ENCODE measurements around the gene MUC6.

The MUC6 gene

GRCh38 chr11:995752-996420, 40.6 kb downstream of the MUC6 start:
- H3K36me3 ChIP-seq (ENCODE audit: control insufficient read depth, insufficient read depth, low read length), result peaks cover 5% of the 10 kb centered on the region
- 84% methylated on average over 22 of the region's 22 CpGs for WGBS, 2 experiments
- no peaks in the 10 kb centered on the region for H3K27me3 ChIP-seq (ENCODE audit: control insufficient read depth, insufficient read depth, low read length, poor library complexity, severe bottlenecking)
- no peaks in the 10 kb centered on the region for H3K9me3 ChIP-seq (ENCODE audit: control insufficient read depth, low read length)
- no peak overlapping the region for H3K4me3 ChIP-seq (ENCODE audit: insufficient read depth, low read depth, low read length)
- H3K27ac ChIP-seq (ENCODE audit: insufficient read depth, low read depth, low read length, poor library complexity, severe bottlenecking), result peak overlapping the region; percentile 73
- no peaks in the 10 kb centered on the region for H3K4me1 ChIP-seq (ENCODE audit: control insufficient read depth, insufficient read depth, low read length)

- no peak overlapping the region for H3K4me3 ChIP-seq (ENCODE audit: insufficient read depth, low read depth, low read length)
- H3K36me3 ChIP-seq (ENCODE audit: control insufficient read depth, insufficient read depth, low read length), result peaks cover 5% of the 10 kb centered on the region
- peak overlapping the region; percentile 16 for H3K27ac ChIP-seq (ENCODE audit: insufficient read depth, low read depth, low read length, poor library complexity, severe bottlenecking)
- no peaks in the 10 kb centered on the region for H3K27me3 ChIP-seq (ENCODE audit: control insufficient read depth, insufficient read depth, low read length, poor library complexity, severe bottlenecking)
- no peaks in the 10 kb centered on the region for H3K9me3 ChIP-seq (ENCODE audit: control insufficient read depth, low read length)
- 94 to 95% methylated on average over 16 of the region's 16 CpGs for WGBS, 2 experiments
- no peaks in the 10 kb centered on the region for H3K4me1 ChIP-seq (ENCODE audit: control insufficient read depth, insufficient read depth, low read length)
Observed at GRCh38 chr11:995044-995751, 41.3 kb downstream of the MUC6 start.

- Histone ChIP-seq H3K4me1 (ENCODE audit: control insufficient read depth, insufficient read depth, low read length) (no peaks in the 10 kb centered on the region), H3K27me3 (ENCODE audit: control insufficient read depth, insufficient read depth, low read length, poor library complexity, severe bottlenecking) (no peaks in the 10 kb centered on the region), H3K36me3 (ENCODE audit: control insufficient read depth, insufficient read depth, low read length) (peaks cover 12% of the 10 kb centered on the region), H3K9me3 (ENCODE audit: control insufficient read depth, low read length) (no peaks in the 10 kb centered on the region), H3K27ac (ENCODE audit: insufficient read depth, low read depth, low read length, poor library complexity, severe bottlenecking) (no peak overlapping the region), H3K4me3 (ENCODE audit: insufficient read depth, low read depth, low read length) (no peak overlapping the region)
- WGBS, 2 experiments, result 96% methylated on average over 35 of the region's 35 CpGs
Observed at GRCh38 chr11:993632-994167, 42.8 kb downstream of the MUC6 start.

GRCh38 chr11:992577-992976, 43.9 kb downstream of the MUC6 start:
- no peak overlapping the region for H3K27ac ChIP-seq (ENCODE audit: insufficient read depth, low read depth, low read length, poor library complexity, severe bottlenecking)
- no peaks in the 10 kb centered on the region for H3K27me3 ChIP-seq (ENCODE audit: control insufficient read depth, insufficient read depth, low read length, poor library complexity, severe bottlenecking)
- H3K36me3 ChIP-seq (ENCODE audit: control insufficient read depth, insufficient read depth, low read length), result peaks cover 15% of the 10 kb centered on the region
- H3K9me3 ChIP-seq (ENCODE audit: control insufficient read depth, low read length), result no peaks in the 10 kb centered on the region
- H3K4me3 ChIP-seq (ENCODE audit: insufficient read depth, low read depth, low read length), result no peak overlapping the region
- 95 to 96% methylated on average over 16 of the region's 16 CpGs for whole genome bisulfite sequencing, 2 experiments
- H3K4me1 ChIP-seq (ENCODE audit: control insufficient read depth, insufficient read depth, low read length), result no peaks in the 10 kb centered on the region

GRCh38 chr11:991711-992307, 44.7 kb downstream of the MUC6 start:
- no peak overlapping the region for H3K4me3 ChIP-seq (ENCODE audit: insufficient read depth, low read depth, low read length)
- H3K9me3 ChIP-seq (ENCODE audit: control insufficient read depth, low read length), result no peaks in the 10 kb centered on the region
- H3K27me3 ChIP-seq (ENCODE audit: control insufficient read depth, insufficient read depth, low read length, poor library complexity, severe bottlenecking), result no peaks in the 10 kb centered on the region
- WGBS, 2 experiments, result 94 to 95% methylated on average over 24 of the region's 24 CpGs
- no peaks in the 10 kb centered on the region for H3K4me1 ChIP-seq (ENCODE audit: control insufficient read depth, insufficient read depth, low read length)
- H3K36me3 ChIP-seq (ENCODE audit: control insufficient read depth, insufficient read depth, low read length), result peaks cover 20% of the 10 kb centered on the region
- no peak overlapping the region for H3K27ac ChIP-seq (ENCODE audit: insufficient read depth, low read depth, low read length, poor library complexity, severe bottlenecking)

GRCh38 chr11:991034-991433, 45.5 kb downstream of the MUC6 start:
- 90 to 91% methylated on average over 12 of the region's 12 CpGs for WGBS, 2 experiments
- Histone ChIP-seq H3K4me3 (ENCODE audit: insufficient read depth, low read depth, low read length) (no peak overlapping the region), H3K9me3 (ENCODE audit: control insufficient read depth, low read length) (no peaks in the 10 kb centered on the region), H3K27me3 (ENCODE audit: control insufficient read depth, insufficient read depth, low read length, poor library complexity, severe bottlenecking) (no peaks in the 10 kb centered on the region), H3K27ac (ENCODE audit: insufficient read depth, low read depth, low read length, poor library complexity, severe bottlenecking) (no peak overlapping the region), H3K36me3 (ENCODE audit: control insufficient read depth, insufficient read depth, low read length) (peaks cover 27% of the 10 kb centered on the region), H3K4me1 (ENCODE audit: control insufficient read depth, insufficient read depth, low read length) (no peaks in the 10 kb centered on the region)

- Histone ChIP-seq H3K36me3 (ENCODE audit: control insufficient read depth, insufficient read depth, low read length) (peaks cover 33% of the 10 kb centered on the region), H3K27me3 (ENCODE audit: control insufficient read depth, insufficient read depth, low read length, poor library complexity, severe bottlenecking) (no peaks in the 10 kb centered on the region), H3K4me1 (ENCODE audit: control insufficient read depth, insufficient read depth, low read length) (no peaks in the 10 kb centered on the region), H3K4me3 (ENCODE audit: insufficient read depth, low read depth, low read length) (no peak overlapping the region), H3K27ac (ENCODE audit: insufficient read depth, low read depth, low read length, poor library complexity, severe bottlenecking) (no peak overlapping the region), H3K9me3 (ENCODE audit: control insufficient read depth, low read length) (no peaks in the 10 kb centered on the region)
- 94% methylated on average over 10 of the region's 10 CpGs for WGBS, 2 experiments
Observed at GRCh38 chr11:990101-990500, 46.4 kb downstream of the MUC6 start.

- H3K27ac ChIP-seq (ENCODE audit: insufficient read depth, low read depth, low read length, poor library complexity, severe bottlenecking), result no peak overlapping the region
- no peaks in the 10 kb centered on the region for H3K9me3 ChIP-seq (ENCODE audit: control insufficient read depth, low read length)
- H3K36me3 ChIP-seq (ENCODE audit: control insufficient read depth, insufficient read depth, low read length), result peaks cover 36% of the 10 kb centered on the region
- H3K27me3 ChIP-seq (ENCODE audit: control insufficient read depth, insufficient read depth, low read length, poor library complexity, severe bottlenecking), result no peaks in the 10 kb centered on the region
- 95% methylated on average over 15 of the region's 15 CpGs for WGBS, 2 experiments
- no peak overlapping the region for H3K4me3 ChIP-seq (ENCODE audit: insufficient read depth, low read depth, low read length)
- no peaks in the 10 kb centered on the region for H3K4me1 ChIP-seq (ENCODE audit: control insufficient read depth, insufficient read depth, low read length)
Observed at GRCh38 chr11:987671-988070, 48.8 kb downstream of the MUC6 start.

GRCh38 chr11:986952-987305, 49.6 kb downstream of the MUC6 start:
- H3K27me3 ChIP-seq (ENCODE audit: control insufficient read depth, insufficient read depth, low read length, poor library complexity, severe bottlenecking), result no peaks in the 10 kb centered on the region
- no peak overlapping the region for H3K4me3 ChIP-seq (ENCODE audit: insufficient read depth, low read depth, low read length)
- WGBS, 2 experiments, result 94 to 97% methylated on average over 7 to 8 of the region's 9 CpGs
- no peaks in the 10 kb centered on the region for H3K9me3 ChIP-seq (ENCODE audit: control insufficient read depth, low read length)
- H3K36me3 ChIP-seq (ENCODE audit: control insufficient read depth, insufficient read depth, low read length), result peaks cover 36% of the 10 kb centered on the region
- H3K4me1 ChIP-seq (ENCODE audit: control insufficient read depth, insufficient read depth, low read length), result no peaks in the 10 kb centered on the region
- no peak overlapping the region for H3K27ac ChIP-seq (ENCODE audit: insufficient read depth, low read depth, low read length, poor library complexity, severe bottlenecking)

GRCh38 chr11:986270-986951, 50.1 kb downstream of the MUC6 start:
- Histone ChIP-seq H3K36me3 (ENCODE audit: control insufficient read depth, insufficient read depth, low read length) (peaks cover 36% of the 10 kb centered on the region), H3K27me3 (ENCODE audit: control insufficient read depth, insufficient read depth, low read length, poor library complexity, severe bottlenecking) (no peaks in the 10 kb centered on the region), H3K27ac (ENCODE audit: insufficient read depth, low read depth, low read length, poor library complexity, severe bottlenecking) (no peak overlapping the region), H3K4me3 (ENCODE audit: insufficient read depth, low read depth, low read length) (no peak overlapping the region), H3K9me3 (ENCODE audit: control insufficient read depth, low read length) (no peaks in the 10 kb centered on the region), H3K4me1 (ENCODE audit: control insufficient read depth, insufficient read depth, low read length) (no peaks in the 10 kb centered on the region)
- WGBS, 2 experiments, result 96 to 97% methylated on average over 28 of the region's 28 CpGs

Measured in ectodermal cell (in vitro differentiated cells).